Measurements from ENCODE around the gene SMG5. TPM values are rescaled to one million over a fixed set of nuclear protein-coding genes. Genes with fewer than 3 reads are reported as not detected.

The SMG5 gene
- total and polyA plus RNA-seq, 7 donors = 46.8 to 90.7 (median 72.4) TPM

DNA sequence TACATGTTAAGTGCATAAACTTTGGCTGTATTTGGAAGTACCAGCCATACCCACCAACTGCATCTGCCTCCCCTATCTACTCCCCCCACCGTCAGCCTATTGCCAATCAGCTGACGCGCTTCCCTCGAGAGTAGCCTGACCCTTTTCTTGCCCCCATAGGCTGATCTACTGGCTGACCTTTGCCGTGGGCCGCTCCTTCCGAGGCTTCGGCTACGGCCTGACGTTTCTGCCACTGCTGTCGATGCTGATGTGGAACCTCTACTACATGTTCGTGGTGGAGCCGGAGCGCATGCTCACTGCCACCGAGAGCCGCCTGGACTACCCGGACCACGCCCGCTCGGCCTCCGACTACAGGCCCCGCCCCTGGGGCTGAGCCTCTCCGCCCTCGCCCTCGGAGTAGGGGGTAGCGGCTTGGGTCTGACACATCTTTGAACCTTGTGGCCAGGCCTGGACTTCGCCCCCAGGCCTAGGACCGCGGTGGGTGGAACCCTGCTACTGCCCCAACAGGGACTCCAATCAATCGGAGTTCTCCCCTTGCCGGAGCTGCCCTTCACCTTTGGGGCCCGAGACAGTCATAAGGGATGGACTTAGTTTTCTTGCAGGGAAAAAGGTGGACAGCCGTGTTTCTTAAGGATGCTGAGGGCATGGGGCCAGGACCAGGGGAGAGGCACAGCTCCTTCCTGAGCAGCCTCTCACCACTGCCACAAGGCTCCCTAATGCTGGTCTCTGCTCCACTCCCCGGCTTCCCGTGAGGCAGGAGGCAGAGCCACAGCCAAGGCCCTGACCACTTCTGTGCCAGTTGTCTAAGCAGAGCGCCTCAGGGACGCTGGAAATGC, 8.8 kb upstream of the SMG5 start:
- peak; percentile 79 to 89 (median 87) for ATAC-seq

DNA sequence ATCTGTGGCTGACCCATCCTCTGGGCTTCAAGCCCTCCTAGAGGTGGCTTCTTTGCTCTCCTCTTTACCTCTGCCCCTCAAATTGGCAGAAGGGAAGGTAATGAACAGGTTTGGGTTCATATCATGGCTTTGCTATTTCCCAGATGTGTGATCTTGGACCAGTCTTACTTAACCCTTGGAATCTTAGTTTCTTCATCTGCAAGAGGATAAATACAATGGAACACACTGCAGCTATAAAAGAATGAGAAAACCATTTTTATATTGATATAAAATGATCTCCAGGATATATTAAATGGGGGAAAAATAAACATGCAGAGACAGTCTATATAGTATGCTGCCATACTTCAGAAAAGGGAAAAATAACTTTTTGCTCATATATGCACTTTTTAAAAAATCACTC, 7.2 kb upstream of the SMG5 start:
- H3K27me3 ChIP-seq (ENCODE audit: insufficient read depth in 3 of 3, low read length in 2 of 3) = no peaks in the 10 kb centered on the region
- no peaks in the 10 kb centered on the region for H3K4me1 ChIP-seq
- peaks cover 0 to 49% of the 10 kb centered on the region in 2 donors for H3K36me3 ChIP-seq (ENCODE audit: insufficient read depth in 1 of 2, low read depth in 1 of 2)
- intact Hi-C loops (cut with DNase I) = no loop called here
- no peak overlapping the region for H3K4me3 ChIP-seq
- DNase-seq (no peak), ATAC-seq (no peak)
- no peaks in the 10 kb centered on the region for H3K9me3 ChIP-seq
- H3K27ac ChIP-seq = no peak overlapping the region
- TF ChIP-seq, protein P1, sequence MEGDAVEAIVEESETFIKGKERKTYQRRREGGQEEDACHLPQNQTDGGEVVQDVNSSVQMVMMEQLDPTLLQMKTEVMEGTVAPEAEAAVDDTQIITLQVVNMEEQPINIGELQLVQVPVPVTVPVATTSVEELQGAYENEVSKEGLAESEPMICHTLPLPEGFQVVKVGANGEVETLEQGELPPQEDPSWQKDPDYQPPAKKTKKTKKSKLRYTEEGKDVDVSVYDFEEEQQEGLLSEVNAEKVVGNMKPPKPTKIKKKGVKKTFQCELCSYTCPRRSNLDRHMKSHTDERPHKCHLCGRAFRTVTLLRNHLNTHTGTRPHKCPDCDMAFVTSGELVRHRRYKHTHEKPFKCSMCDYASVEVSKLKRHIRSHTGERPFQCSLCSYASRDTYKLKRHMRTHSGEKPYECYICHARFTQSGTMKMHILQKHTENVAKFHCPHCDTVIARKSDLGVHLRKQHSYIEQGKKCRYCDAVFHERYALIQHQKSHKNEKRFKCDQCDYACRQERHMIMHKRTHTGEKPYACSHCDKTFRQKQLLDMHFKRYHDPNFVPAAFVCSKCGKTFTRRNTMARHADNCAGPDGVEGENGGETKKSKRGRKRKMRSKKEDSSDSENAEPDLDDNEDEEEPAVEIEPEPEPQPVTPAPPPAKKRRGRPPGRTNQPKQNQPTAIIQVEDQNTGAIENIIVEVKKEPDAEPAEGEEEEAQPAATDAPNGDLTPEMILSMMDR (IDR thresholded peaks at IDR 0.05) = no peak

More for the DNA sequence above, 8.8 kb upstream of the SMG5 start:
- Histone ChIP-seq H3K4me1 (no peaks in the 10 kb centered on the region), H3K9me3 (no peaks in the 10 kb centered on the region), H3K27ac (peak overlapping the region; percentile 43), H3K36me3 (ENCODE audit: insufficient read depth in 1 of 2, low read depth in 1 of 2) (peaks cover 0 to 39% of the 10 kb centered on the region in 2 donors), H3K27me3 (ENCODE audit: insufficient read depth in 3 of 3, low read length in 2 of 3) (no peaks in the 10 kb centered on the region), H3K4me3 (peak overlapping the region; percentile 56)
- DNase-seq = peak; percentile 92
- intact Hi-C loops (cut with DNase I) = no loop called here
- TF ChIP-seq, protein P1 (IDR thresholded peaks at IDR 0.05) = no peak
- 15 to 27% (median 16%) methylated on average over 36 to 37 of the region's 37 CpGs for WGBS, 3 donors

DNA sequence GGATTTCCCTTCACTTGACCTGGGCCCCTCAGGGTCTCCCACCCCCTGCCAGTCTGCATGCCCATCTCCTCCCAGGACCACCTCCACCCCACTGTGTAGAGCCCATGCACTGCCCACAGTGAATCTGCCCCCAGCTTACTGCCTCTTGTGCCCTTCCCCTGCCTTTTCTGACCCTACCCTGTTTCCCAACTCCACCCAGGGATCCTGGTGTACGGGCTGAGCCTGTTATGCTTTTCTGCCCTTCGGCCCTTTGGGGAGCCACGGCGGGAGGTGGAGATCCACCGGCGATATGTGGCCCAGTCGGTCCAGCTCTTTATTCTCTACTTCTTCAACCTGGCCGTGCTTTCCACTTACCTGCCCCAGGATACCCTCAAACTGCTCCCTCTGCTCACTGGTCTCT, 3.4 kb upstream of the SMG5 start:
- DNase-seq = no peak
- H3K4me3 ChIP-seq = no peak overlapping the region
- ATAC-seq = no peak
- 91 to 95% (median 93%) methylated on average over 8 of the region's 8 CpGs for WGBS, 3 donors
- peaks cover 0 to 37% of the 10 kb centered on the region in 2 donors for H3K36me3 ChIP-seq (ENCODE audit: insufficient read depth in 1 of 2, low read depth in 1 of 2)
- TF ChIP-seq, protein P1 (IDR thresholded peaks at IDR 0.05) = no peak
- intact Hi-C loops (cut with DNase I) = no loop called here
- H3K27ac ChIP-seq = no peak overlapping the region
- peaks cover 15% of the 10 kb centered on the region for H3K4me1 ChIP-seq
- no peaks in the 10 kb centered on the region for H3K9me3 ChIP-seq
- H3K27me3 ChIP-seq (ENCODE audit: insufficient read depth in 3 of 3, low read length in 2 of 3) = no peaks in the 10 kb centered on the region

DNA sequence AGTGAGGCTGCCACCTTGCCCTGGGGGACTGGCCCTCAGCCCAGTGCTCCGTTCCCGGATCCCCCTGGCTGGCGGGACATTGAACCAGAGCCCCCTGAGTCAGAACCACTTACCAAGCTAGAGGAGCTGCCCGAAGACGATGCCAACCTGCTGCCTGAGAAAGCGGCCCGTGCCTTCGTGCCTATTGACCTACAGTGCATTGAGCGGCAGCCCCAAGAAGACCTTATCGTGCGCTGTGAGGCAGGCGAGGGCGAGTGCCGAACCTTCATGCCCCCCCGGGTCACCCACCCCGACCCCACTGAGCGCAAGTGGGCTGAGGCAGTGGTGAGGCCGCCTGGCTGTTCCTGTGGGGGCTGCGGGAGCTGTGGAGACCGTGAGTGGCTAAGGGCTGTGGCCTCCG, 2.8 kb upstream of the SMG5 start:
- intact Hi-C loops (cut with DNase I) = no loop called here
- H3K27ac ChIP-seq = no peak overlapping the region
- DNase-seq = no peak
- H3K27me3 ChIP-seq (ENCODE audit: insufficient read depth in 3 of 3, low read length in 2 of 3) = no peaks in the 10 kb centered on the region
- WGBS, 3 donors = 87 to 95% (median 92%) methylated on average over 20 to 21 of the region's 21 CpGs
- H3K4me1 ChIP-seq = peaks cover 21% of the 10 kb centered on the region
- no peaks in the 10 kb centered on the region for H3K9me3 ChIP-seq
- no peak overlapping the region for H3K4me3 ChIP-seq
- TF ChIP-seq, protein P1 (IDR thresholded peaks at IDR 0.05) = no peak
- peaks cover 0 to 37% of the 10 kb centered on the region in 2 donors for H3K36me3 ChIP-seq (ENCODE audit: insufficient read depth in 1 of 2, low read depth in 1 of 2)
- ATAC-seq = no peak

Measured in psoas muscle (tissue), 8 donors.